B cell (primary cell): ENCODE measurements around the gene PCDHA13. TPM values are rescaled to one million over a fixed set of nuclear protein-coding genes. Genes with fewer than 3 reads are reported as not detected.

Source experiments
- ATAC-seq: fragments of 200-7000 bp; cut with Tn5 transposase; one replicate; pipeline ENCODE4 v1.10.0; 2021; ENCODE audit warnings: low read depth, mild to moderate bottlenecking, moderate number of reproducible peaks, moderate library complexity
- CTCF ChIA-PET: fragments of 350-600 bp; sonication (Branson Sonifier 250); formaldehyde crosslinking; loops from one replicate; lab custom pipeline; 2021; ENCODE audit warnings: antibody characterized with exemption, inconsistent platforms; lab: Charles Lee
- POLR2A ChIA-PET: fragments of 350-600 bp; sonication (Branson Sonifier 250); formaldehyde crosslinking; loops from one replicate; lab custom pipeline; 2021; ENCODE audit warnings: antibody characterized with exemption; lab: Charles Lee
- DNase-seq: peaks from one replicate; pipeline ENCODE4 v3.0.0; 2013
- H2AFZ ChIP-seq: 2 replicates; pipeline ENCODE4 v1.6.1; 2012; ENCODE audit warnings: mild to moderate bottlenecking, low read depth, low read length; ENCODE audit not compliant: insufficient read depth, poor library complexity, severe bottlenecking
- H3K27ac ChIP-seq, 2 donors: 1 replicate in 1 of 2; 2 replicates in 1 of 2; pipeline ENCODE4 v1.5.1; 2012 to 2013; ENCODE audit warnings: low read length in 2 of 2, mild to moderate bottlenecking in 2 of 2, moderate library complexity in 1 of 2
- H3K27me3 ChIP-seq, 4 experiments: fragments of 200-600 bp in 1 of 4; sonication (generic) in 1 of 4; replicated peaks in 1 of 4; 1 replicate in 2 of 4; 2 replicates in 2 of 4; pipeline versions ENCODE4 v1.6.1 to v1.7.0; 2013 to 2016; ENCODE audit warnings: low read length in 3 of 4, mild to moderate bottlenecking in 2 of 4, mixed read lengths in 1 of 4, moderate library complexity in 1 of 4; ENCODE audit not compliant: insufficient read depth in 4 of 4, control insufficient read depth in 3 of 4; ENCODE audit errors: control extremely low read depth in 1 of 4
- H3K36me3 ChIP-seq, 2 experiments: replicated peaks in 1 of 2; 1 replicate in 1 of 2; 2 replicates in 1 of 2; pipeline versions ENCODE4 v1.6.1 to v1.7.1; 2013; ENCODE audit warnings: low read length in 1 of 2; ENCODE audit not compliant: insufficient read depth in 2 of 2, control insufficient read depth in 1 of 2; ENCODE audit errors: control extremely low read depth in 1 of 2, extremely low read depth in 1 of 2
- H3K4me1 ChIP-seq, 2 donors: fragments of 200-600 bp in 1 of 2; sonication (generic) in 1 of 2; 1 replicate in 1 of 2; 2 replicates in 1 of 2; pipeline versions ENCODE4 v1.5.1 to v1.6.1; 2013 to 2017; ENCODE audit warnings: low read length in 2 of 2; ENCODE audit not compliant: control insufficient read depth in 2 of 2, insufficient read depth in 2 of 2
- H3K4me2 ChIP-seq: replicated peaks from 2 replicates; pipeline ENCODE3; 2012; ENCODE audit warnings: mild to moderate bottlenecking, low read depth, low read length; ENCODE audit not compliant: poor library complexity, severe bottlenecking
- H3K4me3 ChIP-seq, 5 experiments: fragments of 200-600 bp in 1 of 5; sonication (generic) in 1 of 5; 1 replicate in 3 of 5; 2 replicates in 2 of 5; pipeline versions ENCODE4 v1.5.1 to v1.7.0; 2011 to 2016; ENCODE audit warnings: low read length in 4 of 5, mild to moderate bottlenecking in 4 of 5, low read depth in 2 of 5, control low read depth in 1 of 5, moderate library complexity in 1 of 5; ENCODE audit not compliant: insufficient read depth in 1 of 5; ENCODE audit errors: control extremely low read depth in 1 of 5, extremely low read depth in 1 of 5
- H3K79me2 ChIP-seq: fragments of 200-600 bp; sonication (generic); one replicate; pipeline ENCODE4 v1.6.0; 2016; ENCODE audit warnings: low read length; ENCODE audit not compliant: control insufficient read depth, insufficient read depth
- H3K9ac ChIP-seq: fragments of 200-600 bp; sonication (generic); 2 replicates; pipeline ENCODE4 v1.6.1; 2017; ENCODE audit warnings: mild to moderate bottlenecking, low read length, moderate library complexity
- H3K9me3 ChIP-seq, 3 donors: one replicate each; pipeline versions ENCODE4 v1.6.1 to v1.7.1; 2013; ENCODE audit warnings: low read length in 2 of 3; ENCODE audit not compliant: control insufficient read depth in 2 of 3, insufficient read depth in 1 of 3; ENCODE audit errors: control extremely low read depth in 1 of 3
- H4K20me1 ChIP-seq: 2 replicates; pipeline ENCODE4 v1.6.0; 2012; ENCODE audit warnings: mild to moderate bottlenecking, low read length; ENCODE audit not compliant: insufficient read depth, control insufficient read depth, poor library complexity, severe bottlenecking
- H3K27ac Mint-ChIP-seq: one replicate; pipeline ENCODE4 v1.8.0; 2021; ENCODE audit warnings: mixed read lengths
- H3K27me3 Mint-ChIP-seq: one replicate; pipeline ENCODE4 v1.8.0; 2021; ENCODE audit warnings: mixed read lengths
- H3K4me1 Mint-ChIP-seq: one replicate; pipeline ENCODE4 v1.8.0; 2021; ENCODE audit warnings: mixed read lengths
- H3K4me3 Mint-ChIP-seq: one replicate; pipeline ENCODE4 v1.8.0; 2021; ENCODE audit warnings: mixed read lengths
- H3K9me3 Mint-ChIP-seq: one replicate; pipeline ENCODE4 v1.8.0; 2022; ENCODE audit warnings: mixed read lengths; ENCODE audit not compliant: insufficient read depth
- EZH2 ChIP-seq: IDR thresholded peaks from 2 replicates; pipeline ENCODE4 v1.6.1; 2012; ENCODE audit warnings: borderline replicate concordance, low read depth, mild to moderate bottlenecking, moderate library complexity, low read length; ENCODE audit not compliant: insufficient read depth, poor library complexity, severe bottlenecking
- WGBS: methylation state at CpG from one replicate; pipeline ENCODE4 v1.1.5; 2013; ENCODE audit warnings: missing lambda C conversion rate; ENCODE audit not compliant: insufficient coverage; 5-methylcytosine and 5-hydroxymethylcytosine counted together
- intact Hi-C: fragments of 100-400 bp; cut with micrococcal nuclease; formaldehyde crosslinking; loops from one replicate; pipeline ENCODE4 v1.10.0; 2022
- polyA plus RNA-seq: library from polyadenylated mRNA; depleted of rRNA; stranded (reverse); fragments of >200 nt; gene quantifications from 2 replicates; pipeline ENCODE4 v1.2.3, GENCODE V29; 2012
- total RNA-seq, 2 donors: library from RNA; stranded (reverse); fragments of 120-200 nt in 1 of 2; gene quantifications; 1 replicate in 1 of 2; 2 replicates in 1 of 2; pipeline versions ENCODE4 v1.2.3 to v1.2.4, GENCODE V29; 2013 to 2022
- TF ChIP-seq, protein P1 (sequence below): fragments of 200-600 bp; IDR thresholded peaks from one replicate; pipeline ENCODE4 v1.8.0; 2022; ENCODE audit warnings: antibody characterized with exemption, mild to moderate bottlenecking

The PCDHA13 gene
- total and polyA plus RNA-seq, 2 donors (not counting 1 experiment from before 2014, with no cell fraction given) = not detected

DNA sequence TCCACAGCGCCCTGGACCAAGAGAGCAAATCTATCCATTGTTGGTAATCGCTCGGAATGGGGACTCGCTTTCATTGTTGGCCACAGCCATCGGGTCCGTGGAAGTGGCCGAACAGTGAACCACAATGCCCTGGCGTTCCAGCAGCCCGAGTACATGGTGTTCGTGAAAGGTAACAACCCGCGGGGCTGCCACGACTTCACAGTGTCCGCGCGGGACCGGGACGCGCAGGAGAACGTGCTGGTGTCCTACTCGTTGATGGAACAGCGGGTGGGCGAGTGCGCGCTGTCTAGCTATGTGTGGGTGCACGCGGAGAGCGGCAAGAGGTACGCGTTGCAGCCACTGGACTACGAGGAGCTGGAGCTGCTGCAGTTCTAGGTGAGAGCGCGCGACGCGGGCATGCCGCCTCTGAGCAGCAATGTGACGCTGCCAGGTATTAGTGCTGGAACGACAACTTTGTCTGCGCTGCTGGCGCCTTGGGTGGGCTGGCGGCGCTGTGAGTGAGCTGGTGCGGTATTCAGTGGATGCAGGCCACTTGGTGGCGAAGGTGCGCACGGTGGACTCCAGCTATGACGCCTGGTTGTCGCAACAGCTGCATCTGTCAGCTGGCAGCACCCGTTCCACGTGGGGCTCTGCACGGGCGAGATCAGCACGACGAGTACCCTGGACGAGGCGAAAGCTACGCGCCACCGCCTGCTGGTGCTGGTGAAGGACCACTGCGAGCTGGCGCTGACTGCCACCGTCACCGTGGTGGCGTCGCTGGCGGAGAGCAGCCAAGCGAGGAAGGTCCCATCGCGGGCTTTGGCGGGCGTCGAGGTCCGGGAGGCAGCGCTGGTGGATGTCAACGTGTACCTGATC lies 19.3 kb upstream of the PCDHA13 start:
- no peak overlapping the region for H3K4me2 ChIP-seq
- TF ChIP-seq, protein P1, sequence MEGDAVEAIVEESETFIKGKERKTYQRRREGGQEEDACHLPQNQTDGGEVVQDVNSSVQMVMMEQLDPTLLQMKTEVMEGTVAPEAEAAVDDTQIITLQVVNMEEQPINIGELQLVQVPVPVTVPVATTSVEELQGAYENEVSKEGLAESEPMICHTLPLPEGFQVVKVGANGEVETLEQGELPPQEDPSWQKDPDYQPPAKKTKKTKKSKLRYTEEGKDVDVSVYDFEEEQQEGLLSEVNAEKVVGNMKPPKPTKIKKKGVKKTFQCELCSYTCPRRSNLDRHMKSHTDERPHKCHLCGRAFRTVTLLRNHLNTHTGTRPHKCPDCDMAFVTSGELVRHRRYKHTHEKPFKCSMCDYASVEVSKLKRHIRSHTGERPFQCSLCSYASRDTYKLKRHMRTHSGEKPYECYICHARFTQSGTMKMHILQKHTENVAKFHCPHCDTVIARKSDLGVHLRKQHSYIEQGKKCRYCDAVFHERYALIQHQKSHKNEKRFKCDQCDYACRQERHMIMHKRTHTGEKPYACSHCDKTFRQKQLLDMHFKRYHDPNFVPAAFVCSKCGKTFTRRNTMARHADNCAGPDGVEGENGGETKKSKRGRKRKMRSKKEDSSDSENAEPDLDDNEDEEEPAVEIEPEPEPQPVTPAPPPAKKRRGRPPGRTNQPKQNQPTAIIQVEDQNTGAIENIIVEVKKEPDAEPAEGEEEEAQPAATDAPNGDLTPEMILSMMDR = no peak
- no peak for TF ChIP-seq EZH2
- 55% methylated on average over 76 of the region's 76 CpGs for WGBS
- H4K20me1 ChIP-seq = no peaks in the 10 kb centered on the region
- Mint-ChIP-seq H3K27ac (no peak overlapping the region), H3K9me3 (no peaks in the 10 kb centered on the region), H3K4me3 (no peak overlapping the region), H3K27me3 (peaks cover 6% of the 10 kb centered on the region), H3K4me1 (no peaks in the 10 kb centered on the region)
- no peak overlapping the region for H3K27ac ChIP-seq
- H3K79me2 ChIP-seq = no peaks in the 10 kb centered on the region
- ATAC-seq (no peak), DNase-seq (no peak)
- H3K9me3 ChIP-seq = peaks cover 0 to 35% (median 0%) of the 10 kb centered on the region in 3 donors
- no peak overlapping the region for H3K4me3 ChIP-seq
- CTCF ChIA-PET = no interaction called here
- no peaks in the 10 kb centered on the region for H3K27me3 ChIP-seq
- intact Hi-C loops = no loop called here
- no peak overlapping the region for H2AFZ ChIP-seq
- no peaks in the 10 kb centered on the region for H3K36me3 ChIP-seq
- POLR2A ChIA-PET = no interaction called here
- no peaks in the 10 kb centered on the region for H3K4me1 ChIP-seq
- no peak overlapping the region for H3K9ac ChIP-seq
